Neural progenitor cell (in vitro differentiated cells): Measurements from ENCODE around the gene PSEN2. TPM values are rescaled to one million over a fixed set of nuclear protein-coding genes. Genes with fewer than 3 reads are reported as not detected.

Source experiments
- DNase-seq: peaks from one replicate; pipeline ENCODE4 v3.0.0-alpha.2; 2016; ENCODE audit warnings: low spot score
- H2AFZ ChIP-seq: fragments of 200-600 bp; sonication (generic); replicated peaks from 2 replicates; pipeline ENCODE4 v1.6.1; 2016; ENCODE audit warnings: antibody characterized with exemption
- H3F3A ChIP-seq: fragments of 200-600 bp; sonication (generic); 2 replicates; pipeline ENCODE4 v1.6.1; 2016; ENCODE audit warnings: antibody characterized with exemption, low read depth
- H3K27ac ChIP-seq: fragments of 200-600 bp; sonication (generic); 2 replicates; pipeline ENCODE4 v1.5.1; 2016; ENCODE audit warnings: mild to moderate bottlenecking
- H3K27me3 ChIP-seq: fragments of 200-600 bp; sonication (generic); 2 replicates; pipeline ENCODE4 v1.6.1; 2016; ENCODE audit warnings: mild to moderate bottlenecking, moderate library complexity
- H3K36me3 ChIP-seq: fragments of 200-600 bp; sonication (generic); 2 replicates; pipeline ENCODE4 v1.5.1; 2016
- H3K4me1 ChIP-seq: fragments of 200-600 bp; sonication (generic); 2 replicates; pipeline ENCODE4 v1.6.1; 2016; ENCODE audit warnings: mixed run types
- H3K4me2 ChIP-seq: fragments of 200-600 bp; sonication (generic); 2 replicates; pipeline ENCODE4 v1.6.1; 2016
- H3K4me3 ChIP-seq: fragments of 200-600 bp; sonication (generic); 2 replicates; pipeline ENCODE4 v1.5.1; 2016
- H3K79me2 ChIP-seq: fragments of 200-600 bp; sonication (generic); 2 replicates; pipeline ENCODE4 v1.6.1; 2016; ENCODE audit warnings: low read depth
- H3K9ac ChIP-seq: fragments of 200-600 bp; sonication (generic); 2 replicates; pipeline ENCODE4 v1.6.1; 2016
- H3K9me3 ChIP-seq: fragments of 200-600 bp; sonication (generic); 2 replicates; pipeline ENCODE4 v1.5.1; 2016; ENCODE audit warnings: low read depth
- H4K20me1 ChIP-seq: fragments of 200-600 bp; sonication (generic); 2 replicates; pipeline ENCODE4 v1.6.1; 2016; ENCODE audit warnings: low read depth
- H3K27ac Mint-ChIP-seq: 3 replicates; pipeline ENCODE4 v1.8.0; 2021; ENCODE audit warnings: mixed read lengths
- H3K27me3 Mint-ChIP-seq: 2 replicates; pipeline ENCODE4 v1.8.0; 2022; ENCODE audit warnings: low read depth, mild to moderate bottlenecking, inconsistent platforms, moderate library complexity, mixed read lengths; ENCODE audit not compliant: insufficient read depth
- H3K36me3 Mint-ChIP-seq: 3 replicates; pipeline ENCODE4 v1.8.0; 2021; ENCODE audit warnings: mixed read lengths
- H3K4me1 Mint-ChIP-seq: 3 replicates; pipeline ENCODE4 v1.8.0; 2021; ENCODE audit warnings: mixed read lengths
- H3K4me3 Mint-ChIP-seq: 3 replicates; pipeline ENCODE4 v1.8.0; 2021; ENCODE audit warnings: mild to moderate bottlenecking, moderate library complexity, mixed read lengths
- H3K9me3 Mint-ChIP-seq: 3 replicates; pipeline ENCODE4 v1.8.0; 2020; ENCODE audit warnings: mixed read lengths
- CTCF ChIP-seq: fragments of 200-600 bp; sonication (generic); IDR thresholded peaks from 2 replicates; pipeline ENCODE4 v1.5.1; 2017; ENCODE audit warnings: antibody characterized with exemption, mild to moderate bottlenecking
- EZH2 ChIP-seq: fragments of 200-600 bp; sonication (generic); IDR thresholded peaks from 2 replicates; pipeline ENCODE4 v1.6.1; 2017; ENCODE audit warnings: antibody characterized with exemption, mild to moderate bottlenecking, moderate library complexity
- EZH2phosphoT487 ChIP-seq: fragments of 200-600 bp; sonication (generic); IDR thresholded peaks from 2 replicates; pipeline ENCODE4 v1.6.1; 2017; ENCODE audit warnings: antibody characterized with exemption
- total RNA-seq: library from RNA; depleted of rRNA; stranded (reverse); fragments of >200 nt; gene quantifications from 2 replicates; pipeline ENCODE4 v1.2.3, GENCODE V29; 2015; ENCODE audit warnings: low replicate concordance

Gene PSEN2
- total RNA-seq, 1 donor from 2014 or later = 11.4 TPM

GRCh38 chr1:226823643-226824042 lies 46.8 kb upstream of the PSEN2 start:
- Mint-ChIP-seq H3K36me3 (no peaks in the 10 kb centered on the region), H3K27me3 (peaks cover 8% of the 10 kb centered on the region), H3K4me3 (no peak overlapping the region), H3K27ac (no peak overlapping the region), H3K4me1 (peaks cover 35% of the 10 kb centered on the region), H3K9me3 (peaks cover 5% of the 10 kb centered on the region)
- H3K79me2 ChIP-seq = no peaks in the 10 kb centered on the region
- peaks cover 4% of the 10 kb centered on the region for H3K4me1 ChIP-seq
- no peak overlapping the region for H3K9ac ChIP-seq
- H3K27me3 ChIP-seq = no peaks in the 10 kb centered on the region
- H4K20me1 ChIP-seq = no peaks in the 10 kb centered on the region
- H3K27ac ChIP-seq = no peak overlapping the region
- no peaks in the 10 kb centered on the region for H3K9me3 ChIP-seq
- no peak overlapping the region for H3K4me3 ChIP-seq
- no peak for DNase-seq
- TF ChIP-seq EZH2 (no peak), CTCF (no peak), EZH2phosphoT487 (no peak)
- H2AFZ ChIP-seq = no peak overlapping the region
- no peaks in the 10 kb centered on the region for H3F3A ChIP-seq
- no peaks in the 10 kb centered on the region for H3K36me3 ChIP-seq
- H3K4me2 ChIP-seq = no peak overlapping the region

- no peaks in the 10 kb centered on the region for H4K20me1 ChIP-seq
- peaks cover 8% of the 10 kb centered on the region for H3K27me3 Mint-ChIP-seq
- H3K36me3 Mint-ChIP-seq = no peaks in the 10 kb centered on the region
- H2AFZ ChIP-seq = no peak overlapping the region
- TF ChIP-seq EZH2 (no peak), EZH2phosphoT487 (no peak), CTCF (no peak)
- H3K27ac Mint-ChIP-seq = peak overlapping the region; percentile 23
- H3K4me3 ChIP-seq = no peak overlapping the region
- no peaks in the 10 kb centered on the region for H3K27me3 ChIP-seq
- H3K4me2 ChIP-seq = no peak overlapping the region
- no peak for DNase-seq
- H3F3A ChIP-seq = no peaks in the 10 kb centered on the region
- peaks cover 5% of the 10 kb centered on the region for H3K9me3 Mint-ChIP-seq
- H3K9ac ChIP-seq = no peak overlapping the region
- peaks cover 4% of the 10 kb centered on the region for H3K4me1 ChIP-seq
- H3K4me1 Mint-ChIP-seq = peaks cover 31% of the 10 kb centered on the region
- no peaks in the 10 kb centered on the region for H3K36me3 ChIP-seq
- H3K9me3 ChIP-seq = no peaks in the 10 kb centered on the region
- no peak overlapping the region for H3K27ac ChIP-seq
- H3K79me2 ChIP-seq = no peaks in the 10 kb centered on the region
- no peak overlapping the region for H3K4me3 Mint-ChIP-seq
Measured at GRCh38 chr1:226825037-226825745, 45.2 kb upstream of the PSEN2 start.

- no peak for TF ChIP-seq EZH2
- Histone ChIP-seq H3K36me3 (no peaks in the 10 kb centered on the region), H3K9ac (no peak overlapping the region), H3F3A (no peaks in the 10 kb centered on the region), H2AFZ (no peak overlapping the region), H3K27ac (no peak overlapping the region), H3K4me1 (peaks cover 2% of the 10 kb centered on the region), H3K4me2 (no peak overlapping the region), H3K4me3 (no peak overlapping the region), H4K20me1 (no peaks in the 10 kb centered on the region), H3K9me3 (no peaks in the 10 kb centered on the region), H3K27me3 (no peaks in the 10 kb centered on the region), H3K79me2 (no peaks in the 10 kb centered on the region)
- H3K36me3 Mint-ChIP-seq = no peaks in the 10 kb centered on the region
- peaks cover 5% of the 10 kb centered on the region for H3K9me3 Mint-ChIP-seq
- peaks cover 26% of the 10 kb centered on the region for H3K4me1 Mint-ChIP-seq
- DNase-seq = no peak
- no peak overlapping the region for H3K4me3 Mint-ChIP-seq
- H3K27me3 Mint-ChIP-seq = peaks cover 8% of the 10 kb centered on the region
- no peak overlapping the region for H3K27ac Mint-ChIP-seq
Measured at GRCh38 chr1:226825746-226826100, 44.7 kb upstream of the PSEN2 start.

GRCh38 chr1:226826479-226827261 lies 43.7 kb upstream of the PSEN2 start:
- H3K4me2 ChIP-seq = no peak overlapping the region
- TF ChIP-seq CTCF = no peak
- TF ChIP-seq EZH2 = no peak
- no peak for TF ChIP-seq EZH2phosphoT487
- no peaks in the 10 kb centered on the region for H3K36me3 ChIP-seq
- H3K36me3 Mint-ChIP-seq = no peaks in the 10 kb centered on the region
- no peaks in the 10 kb centered on the region for H3K9me3 ChIP-seq
- H2AFZ ChIP-seq = peak overlapping the region; percentile 60
- H3K27me3 Mint-ChIP-seq = peaks cover 8% of the 10 kb centered on the region
- no peak overlapping the region for H3K9ac ChIP-seq
- H3K4me3 Mint-ChIP-seq = no peak overlapping the region
- no peak overlapping the region for H3K27ac ChIP-seq
- H3K79me2 ChIP-seq = no peaks in the 10 kb centered on the region
- H3K27me3 ChIP-seq = no peaks in the 10 kb centered on the region
- peaks cover 5% of the 10 kb centered on the region for H3K9me3 Mint-ChIP-seq
- no peak for DNase-seq
- no peaks in the 10 kb centered on the region for H4K20me1 ChIP-seq
- no peak overlapping the region for H3K4me3 ChIP-seq
- no peaks in the 10 kb centered on the region for H3F3A ChIP-seq
- H3K4me1 ChIP-seq = no peaks in the 10 kb centered on the region
- peak overlapping the region; percentile 91 for H3K27ac Mint-ChIP-seq
- H3K4me1 Mint-ChIP-seq = peaks cover 18% of the 10 kb centered on the region
